Measurements from ENCODE around the gene CAST.

GRCh38 chr5:96783326-96783725 lies 121.2 kb downstream of the CAST start:
- TF ChIP-seq CTCF (tag by site-specific recombination; IDR thresholded peaks at IDR 0.05) = no peak
- no peak for TF ChIP-seq ZNF311 (tag by site-specific recombination; IDR thresholded peaks at IDR 0.05; ENCODE audit: borderline replicate concordance)
- TF ChIP-seq ZNF362 (tag by site-specific recombination; IDR thresholded peaks at IDR 0.05) = no peak
- TF ChIP-seq HOXA7 (CRISPR knock-in tag; IDR thresholded peaks at IDR 0.05; ENCODE audit: borderline replicate concordance) = no peak

Measured in HEK293 (cell line).